HCT116 (cell line): ENCODE results near the gene MACF1. TPM values are rescaled to one million over a fixed set of nuclear protein-coding genes. Genes with fewer than 3 reads are reported as not detected.

ENCODE experiments used
- ATAC-seq: fragments of 200-7000 bp; cut with Tn5 transposase; 2 replicates; pipeline ENCODE4 v1.9.1; 2020; ENCODE audit warnings: mild to moderate bottlenecking, moderate library complexity
- BruUV-seq: library from RNA; stranded (reverse); fragments of 400-500 nt; replicated peaks from 2 replicates; lab custom pipeline; 2021; lab: Mats Ljungman, UMichigan
- CTCF ChIA-PET: fragments of 300-600 bp; sonication (Branson Sonifier 250); formaldehyde crosslinking; loops from one replicate; lab custom pipeline; 2021; ENCODE audit warnings: antibody characterized with exemption; lab: Charles Lee
- POLR2A ChIA-PET: fragments of 300-600, 350-600 bp; sonication (Branson Sonifier 250); formaldehyde crosslinking; loops from one replicate; lab custom pipeline; 2021; ENCODE audit warnings: antibody characterized with exemption; lab: Charles Lee
- RAD21 ChIA-PET, 2 experiments: fragments of 300-600 bp; sonication (Branson Sonifier 250); formaldehyde crosslinking; loops; one replicate each; lab custom pipeline; 2023; ENCODE audit warnings: low total read pairs in 2 of 2; ENCODE audit not compliant: uncharacterized antibody in 2 of 2, unreplicated experiment in 2 of 2, low non-redundant PET in 1 of 2; lab: Charles Lee
- DNase-seq: peaks from one replicate; pipeline ENCODE4 v3.0.0-alpha.2; 2010; ENCODE audit warnings: low read depth, low spot score
- H2AFZ ChIP-seq: fragments of 200-600 bp; shearing (Covaris generic), sonication (generic); 2 replicates; pipeline ENCODE4 v1.6.1; 2017; ENCODE audit warnings: low read depth, mixed run types, mixed read lengths, antibody characterized with exemption, low read length; ENCODE audit not compliant: poor library complexity, severe bottlenecking
- H3K27ac ChIP-seq: 2 replicates; pipeline ENCODE4 v1.5.1; 2012; ENCODE audit warnings: low read depth, low read length
- H3K27me3 ChIP-seq: fragments of 200-600 bp; sonication (generic); 2 replicates; pipeline ENCODE4 v1.6.1; 2016; ENCODE audit warnings: mixed run types, low read length, mixed read lengths; ENCODE audit not compliant: insufficient read depth
- H3K36me3 ChIP-seq, 2 experiments: fragments of 200-500 bp in 1 of 2; fragments of 200-600 bp in 1 of 2; sonication (Bioruptor generic) in 1 of 2; sonication (generic) in 1 of 2; 2 replicates each; pipeline versions ENCODE4 v1.5.1 to v1.6.1; 2014 to 2016; ENCODE audit warnings: low read length in 2 of 2, inconsistent platforms in 1 of 2, mixed read lengths in 1 of 2, mixed run types in 1 of 2; ENCODE audit not compliant: insufficient read depth in 2 of 2, control insufficient read depth in 1 of 2
- H3K4me1 ChIP-seq, 2 experiments: fragments of 200-600 bp in 1 of 2; sonication (generic) in 1 of 2; 2 replicates each; pipeline versions ENCODE4 v1.5.1 to v1.6.1; 2012 to 2017; ENCODE audit warnings: low read length in 2 of 2, inconsistent platforms in 1 of 2, mild to moderate bottlenecking in 1 of 2, mixed read lengths in 1 of 2, mixed run types in 1 of 2, moderate library complexity in 1 of 2; ENCODE audit not compliant: insufficient read depth in 2 of 2, control insufficient read depth in 1 of 2
- H3K4me2 ChIP-seq: fragments of 200-600 bp; sonication (generic); 2 replicates; pipeline ENCODE4 v1.6.1; 2017; ENCODE audit warnings: mixed run types, low read length, mixed read lengths
- H3K4me3 ChIP-seq, 2 experiments: fragments of 200-600 bp in 1 of 2; sonication (generic) in 1 of 2; replicated peaks in 1 of 2; 2 replicates each; pipeline ENCODE4 v1.5.1; 2011 to 2016; ENCODE audit warnings: low read length in 2 of 2, control low read depth in 1 of 2, low read depth in 1 of 2, mild to moderate bottlenecking in 1 of 2, mixed read lengths in 1 of 2, mixed run types in 1 of 2
- H3K79me2 ChIP-seq: fragments of 200-600 bp; sonication (generic); 2 replicates; pipeline ENCODE4 v1.6.1; 2017; ENCODE audit warnings: mild to moderate bottlenecking, mixed run types, low read length, moderate library complexity, mixed read lengths; ENCODE audit not compliant: insufficient read depth
- H3K9ac ChIP-seq: fragments of 200-600 bp; sonication (generic); 2 replicates; pipeline ENCODE4 v1.6.1; 2016; ENCODE audit warnings: low read length, mixed read lengths
- H3K9me2 ChIP-seq: fragments of 200-600 bp; sonication (generic), shearing (Covaris generic); 2 replicates; pipeline ENCODE4 v1.6.1; 2017; ENCODE audit warnings: mixed run types, mild to moderate bottlenecking, moderate library complexity; ENCODE audit not compliant: insufficient read depth
- H3K9me3 ChIP-seq, 2 experiments: fragments of 200-500 bp in 1 of 2; fragments of 200-600 bp in 1 of 2; sonication (Bioruptor generic) in 1 of 2; sonication (generic) in 1 of 2; 2 replicates each; pipeline ENCODE4 v1.6.1; 2014 to 2017; ENCODE audit warnings: low read length in 2 of 2, mixed read lengths in 2 of 2, inconsistent platforms in 1 of 2, low read depth in 1 of 2, mild to moderate bottlenecking in 1 of 2, mixed run types in 1 of 2, moderate library complexity in 1 of 2; ENCODE audit not compliant: control insufficient read depth in 1 of 2, insufficient read depth in 1 of 2
- H4K20me1 ChIP-seq: fragments of 200-600 bp; sonication (generic), shearing (Covaris generic); 2 replicates; pipeline ENCODE4 v1.6.1; 2017; ENCODE audit warnings: mixed run types, mild to moderate bottlenecking, moderate library complexity; ENCODE audit not compliant: insufficient read depth
- ATF3 ChIP-seq: IDR thresholded peaks from 2 replicates; pipeline ENCODE4 v1.6.1; 2012
- CBX3 ChIP-seq: IDR thresholded peaks from 2 replicates; pipeline ENCODE4 v1.6.1; 2012; ENCODE audit warnings: low read depth
- ELF1 ChIP-seq: IDR thresholded peaks from 2 replicates; pipeline ENCODE4 v1.6.1; 2012; ENCODE audit warnings: low read depth, borderline replicate concordance
- EZH2phosphoT487 ChIP-seq: fragments of 200-600 bp; IDR thresholded peaks from 2 replicates; pipeline ENCODE4 v1.6.1; 2018; ENCODE audit warnings: antibody characterized with exemption, borderline replicate concordance
- FOSL1 ChIP-seq: IDR thresholded peaks from 2 replicates; pipeline ENCODE4 v1.6.1; 2012; ENCODE audit warnings: low read depth
- JUND ChIP-seq: IDR thresholded peaks from 2 replicates; pipeline ENCODE4 v1.6.1; 2012
- MAX ChIP-seq: IDR thresholded peaks from 2 replicates; pipeline ENCODE4 v1.6.1; 2012
- POLR2A ChIP-seq: IDR thresholded peaks from 2 replicates; pipeline ENCODE4 v1.7.0; 2011; ENCODE audit warnings: borderline replicate concordance; ENCODE audit not compliant: insufficient read depth, insufficient read length; ENCODE audit errors: extremely low read depth
- POLR2AphosphoS5 ChIP-seq: IDR thresholded peaks from 2 replicates; pipeline ENCODE4 v1.6.1; 2011; ENCODE audit warnings: mild to moderate bottlenecking, low read depth, low read length, moderate library complexity
- RAD21 ChIP-seq: IDR thresholded peaks from 2 replicates; pipeline ENCODE4 v1.6.1; 2012; ENCODE audit warnings: low read depth, mild to moderate bottlenecking
- REST ChIP-seq: IDR thresholded peaks from 2 replicates; pipeline ENCODE4 v1.6.1; 2012; ENCODE audit warnings: low read depth
- SIN3A ChIP-seq: IDR thresholded peaks from 2 replicates; pipeline ENCODE4 v1.6.1; 2012; ENCODE audit warnings: low read depth
- SP1 ChIP-seq: IDR thresholded peaks from 2 replicates; pipeline ENCODE4 v1.6.1; 2012; ENCODE audit warnings: low read depth
- SRF ChIP-seq: IDR thresholded peaks from 2 replicates; pipeline ENCODE4 v1.6.1; 2012; ENCODE audit warnings: low read depth
- YY1 ChIP-seq: IDR thresholded peaks from 2 replicates; pipeline ENCODE4 v1.6.1; 2011; ENCODE audit warnings: low read length, low read depth, moderate library complexity, mild to moderate bottlenecking; ENCODE audit not compliant: insufficient replicate concordance; ENCODE audit errors: extremely low read depth
- ZBTB33 ChIP-seq: IDR thresholded peaks from 2 replicates; pipeline ENCODE4 v1.6.1; 2011; ENCODE audit warnings: mild to moderate bottlenecking, low read length, moderate library complexity; ENCODE audit not compliant: insufficient replicate concordance; ENCODE audit errors: extremely low read depth
- ZFX ChIP-seq: fragments of 450-650 bp; IDR thresholded peaks from 2 replicates; pipeline ENCODE4 v1.6.1; 2017
- ZNF274 ChIP-seq: fragments of 200-500 bp; sonication (Bioruptor generic); IDR thresholded peaks from 2 replicates; pipeline ENCODE4 v1.6.1; 2014; ENCODE audit warnings: mild to moderate bottlenecking, low read depth, low read length, inconsistent platforms
- intact Hi-C: fragments of 100-400 bp; cut with micrococcal nuclease; formaldehyde crosslinking; loops from 2 replicates; pipeline ENCODE4 v1.10.0; 2022
- total RNA-seq: library from RNA; stranded (reverse); gene quantifications from one replicate; pipeline ENCODE4 v1.2.1, GENCODE V29; 2021; ENCODE audit not compliant: unreplicated experiment

Gene MACF1
- total RNA-seq, 1 experiment from 2014 or later: 146 TPM

- TF ChIP-seq MAX: no peak
Measured at GRCh38 chr1:39190096-39190495, 14.4 kb upstream of the MACF1 start (continued).

GRCh38 chr1:39194398-39195051 is 10.0 kb upstream of the MACF1 start:
- H4K20me1 ChIP-seq: no peaks in the 10 kb centered on the region
- H3K79me2 ChIP-seq: peaks cover 12% of the 10 kb centered on the region; the same call in 1 of the 2 replicates
- no peaks in the 10 kb centered on the region for H3K9me2 ChIP-seq
- H3K27me3 ChIP-seq: no peaks in the 10 kb centered on the region
- H3K9ac ChIP-seq: peak overlapping the region; percentile 13
- H3K9me3 ChIP-seq: no peaks in the 10 kb centered on the region
- BruUV-seq: no TSS peak
- ChIA-PET RAD21 (interaction anchor here in 1 of 2 experiments (0.8 to 1.2 kb wide), 2 partner anchors 64 to 89 kb away, joined by 3 to 5 read pairs; no protein-coding TSS in a partner anchor), POLR2A (interaction anchor here (0.6 to 1.0 kb wide), 2 partner anchors 64 to 89 kb away, joined by 4 to 5 read pairs; no protein-coding TSS in a partner anchor), CTCF (interaction anchor here (0.6 to 4.1 kb wide), 8 partner anchors 10 to 463 kb away, joined by 3 to 31 read pairs (median 3); partner anchors contain the start of gene MACF1)
- no peak overlapping the region for H3K4me3 ChIP-seq
- peak; percentile 23; the same call in 1 of the 2 replicates for ATAC-seq
- DNase-seq: no peak
- H3K36me3 ChIP-seq: no peaks in the 10 kb centered on the region
- H3K4me2 ChIP-seq: peak overlapping the region; percentile 70
- H3K27ac ChIP-seq: peak overlapping the region; percentile 97; the same call in 1 of the 2 replicates
- no peak overlapping the region for H2AFZ ChIP-seq
- H3K4me1 ChIP-seq: peaks cover 71 to 79% of the 10 kb centered on the region in 2 experiments
- TF ChIP-seq ZFX: no peak
- TF ChIP-seq SIN3A: no peak
- no peak for TF ChIP-seq SRF
- TF ChIP-seq REST: no peak
- no peak for TF ChIP-seq CBX3
- no peak for TF ChIP-seq ELF1
- no peak for TF ChIP-seq JUND
- no peak for TF ChIP-seq EZH2phosphoT487
- TF ChIP-seq ZNF274: no peak
- TF ChIP-seq YY1: no peak
- TF ChIP-seq POLR2A: no peak
- TF ChIP-seq ATF3: no peak
- no peak for TF ChIP-seq RAD21
- no peak for TF ChIP-seq POLR2AphosphoS5
- TF ChIP-seq ZBTB33: no peak
- TF ChIP-seq MAX: no peak
- TF ChIP-seq SP1: no peak
- no peak for TF ChIP-seq FOSL1
- intact Hi-C loops: loop anchor here (5.0 kb wide), 1 partner anchor 77 kb away; no protein-coding TSS in a partner anchor
